VCaP (cell line): ENCODE results near the gene KLRG1.

Source experiments
- H3K27ac ChIP-seq: fragments of 450-650 bp; 2 replicates; pipeline ENCODE4 v1.5.1; 2017
- TF ChIP-seq, protein P1 (sequence below): fragments of 450-650 bp; conservative IDR thresholded peaks from 2 replicates; pipeline ENCODE4 v1.5.1; 2017; ENCODE audit warnings: mild to moderate bottlenecking, moderate library complexity

KLRG1 gene

DNA sequence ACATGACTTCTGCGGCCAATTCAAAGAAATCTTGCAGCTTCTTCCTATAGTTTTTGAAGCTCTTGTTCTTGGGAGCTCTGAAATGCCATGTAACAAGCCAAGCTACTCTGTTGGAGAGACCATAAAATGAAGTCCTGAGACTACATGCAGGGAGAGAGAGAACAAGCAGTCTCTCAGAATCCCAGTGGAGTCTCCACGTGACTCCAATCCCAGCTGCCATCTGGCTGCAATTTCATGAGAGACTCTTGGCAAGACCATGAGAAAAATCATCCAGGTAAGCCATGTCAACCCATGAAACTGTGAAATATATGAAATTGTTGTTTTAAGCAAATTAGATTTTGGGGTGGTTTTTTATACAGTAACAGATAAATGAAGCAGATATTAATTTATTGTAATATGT lies 54.4 kb downstream of the KLRG1 start:
- TF ChIP-seq, protein P1, sequence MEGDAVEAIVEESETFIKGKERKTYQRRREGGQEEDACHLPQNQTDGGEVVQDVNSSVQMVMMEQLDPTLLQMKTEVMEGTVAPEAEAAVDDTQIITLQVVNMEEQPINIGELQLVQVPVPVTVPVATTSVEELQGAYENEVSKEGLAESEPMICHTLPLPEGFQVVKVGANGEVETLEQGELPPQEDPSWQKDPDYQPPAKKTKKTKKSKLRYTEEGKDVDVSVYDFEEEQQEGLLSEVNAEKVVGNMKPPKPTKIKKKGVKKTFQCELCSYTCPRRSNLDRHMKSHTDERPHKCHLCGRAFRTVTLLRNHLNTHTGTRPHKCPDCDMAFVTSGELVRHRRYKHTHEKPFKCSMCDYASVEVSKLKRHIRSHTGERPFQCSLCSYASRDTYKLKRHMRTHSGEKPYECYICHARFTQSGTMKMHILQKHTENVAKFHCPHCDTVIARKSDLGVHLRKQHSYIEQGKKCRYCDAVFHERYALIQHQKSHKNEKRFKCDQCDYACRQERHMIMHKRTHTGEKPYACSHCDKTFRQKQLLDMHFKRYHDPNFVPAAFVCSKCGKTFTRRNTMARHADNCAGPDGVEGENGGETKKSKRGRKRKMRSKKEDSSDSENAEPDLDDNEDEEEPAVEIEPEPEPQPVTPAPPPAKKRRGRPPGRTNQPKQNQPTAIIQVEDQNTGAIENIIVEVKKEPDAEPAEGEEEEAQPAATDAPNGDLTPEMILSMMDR = no peak
- no peak overlapping the region for H3K27ac ChIP-seq

DNA sequence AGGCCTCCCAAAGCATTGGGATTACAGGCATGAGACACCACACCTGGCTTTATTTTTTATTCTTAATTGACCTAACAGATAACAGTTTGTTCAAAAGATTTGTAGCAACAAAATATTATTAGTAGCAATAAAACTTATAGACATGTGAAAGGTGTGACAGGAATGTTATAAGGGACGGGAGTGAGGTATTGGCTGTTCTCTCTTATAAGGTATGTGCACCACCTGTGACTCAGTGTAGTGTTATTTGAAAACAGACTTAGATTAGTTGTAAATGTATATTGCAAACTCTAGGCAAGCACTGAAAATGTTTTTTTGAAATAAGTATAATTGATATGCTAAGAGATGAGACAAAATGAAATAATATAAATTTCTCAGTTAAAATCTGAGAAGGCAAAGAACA lies 57.8 kb downstream of the KLRG1 start:
- no peak overlapping the region for H3K27ac ChIP-seq
- TF ChIP-seq, protein P1 = no peak

DNA sequence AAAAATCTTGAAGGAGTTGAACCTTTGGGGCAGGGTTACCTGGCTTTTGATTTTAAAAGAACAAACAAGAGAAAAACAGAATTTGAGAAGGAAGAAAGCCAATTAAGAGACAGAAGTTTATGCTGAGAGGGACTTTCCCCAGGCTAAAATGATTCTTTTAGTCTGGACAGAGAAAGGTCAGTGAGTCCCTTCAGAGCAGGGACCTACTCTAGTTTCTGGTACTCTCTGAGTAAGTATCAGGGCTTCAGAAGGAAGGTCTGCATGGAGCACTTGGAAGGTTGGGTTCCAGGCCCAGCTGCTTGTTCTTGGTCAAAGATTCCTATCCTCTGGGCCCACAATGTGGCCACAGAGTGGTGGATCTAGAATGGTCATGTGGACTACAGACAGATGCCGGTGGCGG lies 59.6 kb downstream of the KLRG1 start:
- no peak overlapping the region for H3K27ac ChIP-seq
- TF ChIP-seq, protein P1 = no peak

DNA sequence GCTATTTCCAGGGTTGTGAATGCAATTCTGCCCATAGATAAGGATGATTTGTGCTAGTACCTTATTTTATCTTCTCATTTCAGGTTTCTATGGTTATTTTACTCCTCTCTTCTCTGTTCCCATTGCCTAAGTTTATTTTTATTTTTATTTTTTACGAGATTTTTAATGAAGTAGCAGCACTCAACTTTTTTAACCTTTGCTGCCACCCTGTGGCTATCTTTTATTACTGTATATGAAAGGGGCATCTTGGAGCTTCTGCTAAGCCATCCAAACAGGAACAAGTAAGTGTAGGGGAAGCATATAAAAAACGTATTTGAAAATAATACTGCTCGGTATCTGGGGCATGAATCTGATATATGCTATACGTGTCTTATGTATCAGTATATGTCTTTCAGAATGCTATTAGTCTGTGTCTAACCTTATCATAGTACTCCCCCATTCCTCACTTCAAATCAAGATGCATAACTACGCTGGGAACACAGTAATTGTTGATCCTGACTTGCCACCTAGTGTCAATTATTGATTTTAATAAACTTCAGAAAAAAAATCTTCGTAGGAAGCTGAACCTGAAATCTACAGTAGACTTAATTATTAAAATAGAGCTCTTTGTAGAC lies 60.3 kb downstream of the KLRG1 start:
- TF ChIP-seq, protein P1 = peak; percentile 81
- H3K27ac ChIP-seq = no peak overlapping the region

DNA sequence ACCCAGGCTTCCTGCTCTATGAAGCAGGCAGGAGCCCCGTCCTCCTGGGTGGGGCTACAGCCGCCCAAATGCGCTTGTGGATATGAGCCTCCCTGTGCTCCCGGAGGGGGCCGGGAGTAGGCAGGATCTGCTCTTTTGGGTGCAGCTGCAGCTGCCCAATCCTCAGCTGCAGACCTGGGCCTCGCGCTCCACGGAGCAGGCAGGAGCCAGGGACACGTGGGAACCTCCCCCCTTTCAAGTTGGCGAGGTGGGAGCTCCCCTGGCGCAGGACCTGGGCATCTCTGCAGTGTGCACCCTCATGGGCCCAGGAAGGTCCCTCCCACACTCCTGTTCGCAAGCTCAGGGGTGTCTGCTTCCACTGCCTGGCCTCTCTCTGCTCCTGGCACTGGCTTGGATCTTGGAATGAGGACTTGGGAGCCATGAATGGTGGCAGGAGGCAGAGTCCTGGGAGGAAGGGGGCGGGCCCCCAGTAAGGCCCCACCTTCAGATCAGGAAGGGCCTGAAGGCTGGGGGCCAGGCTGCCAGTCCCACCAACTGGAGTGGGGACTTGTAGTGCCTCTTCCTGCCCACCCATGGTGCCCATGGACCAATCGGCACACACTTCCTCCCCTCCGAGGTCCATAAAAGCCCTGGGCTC lies 61.3 kb downstream of the KLRG1 start:
- no peak overlapping the region for H3K27ac ChIP-seq
- TF ChIP-seq, protein P1 = no peak

DNA sequence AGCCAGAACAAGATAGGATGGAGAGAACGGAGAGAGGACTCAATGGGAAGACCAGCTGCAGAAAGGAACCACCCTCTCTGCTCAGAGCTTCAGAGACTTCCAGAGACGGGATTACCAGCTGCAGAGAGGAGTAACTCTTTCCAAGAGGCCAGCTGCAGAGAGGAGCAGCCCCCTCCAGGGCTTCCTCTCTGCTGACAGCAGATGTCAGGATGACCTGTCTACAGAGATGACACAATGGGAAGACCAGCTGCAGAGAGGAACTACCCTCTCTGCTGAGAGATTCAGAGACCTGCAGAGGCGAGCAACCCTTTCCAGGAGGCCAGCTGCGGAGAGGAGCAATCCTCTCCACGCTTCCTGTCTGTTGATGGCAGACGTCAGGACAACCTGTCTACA lies 61.8 kb downstream of the KLRG1 start:
- TF ChIP-seq, protein P1 = no peak
- no peak overlapping the region for H3K27ac ChIP-seq

DNA sequence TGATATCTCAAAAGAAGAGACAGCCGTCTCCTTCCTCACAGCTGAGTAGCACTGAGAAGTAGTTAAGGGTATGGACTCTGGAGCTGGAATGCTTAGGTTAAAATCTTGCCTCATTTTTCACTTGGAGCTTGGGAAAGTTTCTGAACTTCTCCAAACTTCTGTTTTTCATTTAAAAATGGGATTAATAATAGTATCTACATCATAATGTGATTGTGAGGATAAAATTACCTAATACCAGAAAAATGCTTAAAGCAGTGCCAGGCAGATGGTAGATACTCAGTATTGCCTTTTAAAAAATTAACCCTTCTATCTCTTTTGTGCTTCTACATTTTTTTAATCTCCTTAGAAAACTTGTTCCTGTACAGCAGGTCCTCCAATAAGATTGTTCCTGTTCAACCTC lies 63.3 kb downstream of the KLRG1 start:
- H3K27ac ChIP-seq = no peak overlapping the region
- TF ChIP-seq, protein P1 = no peak
